Smooth muscle cell of the brain vasculature (primary cell): ENCODE results near the gene KRTAP4-8.
"Not testable (repeated sequence)": the region's sequence is repeated elsewhere in the genome, so short reads cannot be mapped to it uniquely, and the experiment has no call there.

Source experiments
- DNase-seq: peaks from one replicate; pipeline ENCODE4 v3.0.0-alpha.2; 2012; ENCODE audit warnings: low read depth, low spot score

KRTAP4-8 gene

DNA sequence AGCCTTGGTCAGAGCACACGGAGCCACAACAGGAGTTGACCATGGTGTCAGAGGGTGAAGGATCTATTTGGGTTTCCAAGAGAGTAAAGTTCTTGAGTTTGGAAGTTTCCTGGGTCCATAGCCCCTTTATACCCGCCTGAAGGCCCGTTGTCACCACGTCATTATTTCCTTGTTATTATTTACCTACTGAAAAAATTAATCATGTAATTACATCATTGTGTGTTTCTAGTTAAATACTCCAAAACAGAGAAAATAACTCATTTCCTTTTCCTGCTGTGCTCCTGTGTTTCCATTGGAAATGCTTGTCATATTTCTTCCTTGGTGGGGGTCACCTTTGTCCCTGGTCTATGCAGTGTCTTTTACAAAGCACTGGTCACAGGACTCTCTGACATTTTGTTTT is at the start of gene KRTAP4-8:
Gene KRTAP4-8 (minus strand): TSS at position 101 of the 400 bp plus-strand sequence. CDS start 58 bp downstream, at position 43.
- no peak for DNase-seq

DNA sequence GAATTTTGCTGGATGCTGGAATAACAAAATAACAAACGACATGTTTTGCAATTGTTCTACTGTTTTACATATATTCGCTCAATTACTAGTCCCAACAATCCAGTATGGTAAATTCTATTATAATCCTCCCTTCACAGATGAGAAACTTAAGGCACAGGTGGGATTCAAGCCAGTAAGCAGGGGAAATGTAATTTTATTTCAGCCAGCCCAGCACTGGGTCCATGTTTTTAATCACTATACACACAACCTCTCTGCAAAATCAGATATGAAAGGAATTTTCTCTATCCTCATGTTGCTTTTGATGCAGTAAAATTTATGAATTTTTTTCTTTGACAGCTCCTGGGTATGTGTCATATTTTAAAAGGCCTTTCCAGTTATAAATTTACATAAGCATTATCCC is 47.3 kb upstream of the KRTAP4-8 start:
- DNase-seq = no peak

DNA sequence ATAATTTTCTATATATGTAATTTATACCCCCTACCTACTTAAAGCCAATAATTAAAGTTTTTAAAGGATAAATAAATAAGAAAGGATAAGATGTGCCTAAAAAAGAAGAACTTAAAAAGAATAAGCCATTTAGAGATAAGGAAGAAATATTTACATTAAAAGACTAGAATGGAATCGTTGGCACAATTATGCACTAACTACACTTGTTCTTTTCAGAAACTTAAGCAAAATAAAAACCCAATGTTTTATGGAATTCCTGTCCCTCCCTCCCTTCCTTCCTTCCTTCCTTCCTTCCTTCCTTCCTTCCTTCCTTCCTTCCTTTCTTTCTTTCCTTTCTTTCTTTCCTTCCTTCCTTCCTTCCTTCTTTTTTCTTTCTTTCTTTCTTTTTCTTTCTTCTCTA is 46.9 kb upstream of the KRTAP4-8 start:
- DNase-seq = no peak

DNA sequence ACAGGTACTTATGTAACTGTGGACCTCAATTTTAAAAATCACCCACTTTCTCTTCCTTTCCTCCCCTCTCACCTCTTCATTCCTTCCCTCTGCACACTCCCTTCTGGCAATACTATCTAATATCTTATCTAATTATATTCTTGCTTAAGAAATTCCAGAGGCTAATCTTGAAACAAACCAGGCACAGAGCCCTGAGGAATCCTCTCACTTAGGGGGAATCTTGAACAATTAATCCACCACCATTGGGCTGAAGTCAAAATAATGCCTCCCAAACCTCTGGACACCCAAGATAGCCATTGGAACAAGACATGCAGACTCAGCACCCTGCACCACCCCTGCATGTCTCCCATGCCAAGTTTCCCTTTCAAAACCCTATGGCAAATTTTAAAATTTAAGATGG is 43.4 kb upstream of the KRTAP4-8 start:
- DNase-seq = no peak

DNA sequence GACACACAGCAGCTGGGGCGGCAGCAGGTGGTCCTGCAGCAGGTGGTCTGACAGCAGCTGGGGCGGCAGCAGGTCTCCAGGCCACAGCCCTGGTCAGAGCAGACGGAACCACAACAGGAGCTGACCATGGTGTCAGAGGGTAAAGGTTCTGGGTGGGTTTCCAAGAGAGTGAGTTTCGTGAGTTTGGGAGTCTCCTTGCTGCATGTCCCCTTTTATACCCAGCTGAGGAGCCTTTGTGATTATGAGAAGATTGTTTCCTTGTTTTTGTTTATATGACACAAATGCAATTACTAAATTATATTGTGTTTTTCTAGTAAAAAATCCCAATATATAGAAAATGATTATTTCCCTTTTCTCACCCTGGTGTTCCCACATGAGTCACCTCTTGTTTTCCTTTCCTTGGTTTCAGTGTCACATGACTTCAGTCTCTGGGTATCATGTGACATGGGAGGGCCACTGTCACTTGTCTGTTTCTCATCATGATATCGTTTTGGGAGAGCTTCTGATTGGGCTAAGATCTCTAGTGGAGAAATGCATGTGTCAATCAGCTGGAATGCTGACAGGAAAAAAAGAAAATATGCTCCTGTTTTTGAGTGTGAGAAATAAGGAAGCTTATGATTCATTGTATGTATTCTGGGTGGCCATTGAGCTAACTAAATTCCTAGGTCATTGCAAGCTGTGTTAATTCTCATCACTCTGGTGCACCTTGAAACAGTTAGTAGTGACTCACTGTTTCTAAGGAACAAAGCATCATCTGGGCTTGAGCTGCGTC is 42.6 kb upstream of the KRTAP4-8 start, which contains the start of gene KRTAP4-6:
Gene KRTAP4-6 (minus strand): TSS at position 185 of the 772 bp plus-strand sequence. CDS start 57 bp downstream, at position 128.
- DNase-seq = no peak

DNA sequence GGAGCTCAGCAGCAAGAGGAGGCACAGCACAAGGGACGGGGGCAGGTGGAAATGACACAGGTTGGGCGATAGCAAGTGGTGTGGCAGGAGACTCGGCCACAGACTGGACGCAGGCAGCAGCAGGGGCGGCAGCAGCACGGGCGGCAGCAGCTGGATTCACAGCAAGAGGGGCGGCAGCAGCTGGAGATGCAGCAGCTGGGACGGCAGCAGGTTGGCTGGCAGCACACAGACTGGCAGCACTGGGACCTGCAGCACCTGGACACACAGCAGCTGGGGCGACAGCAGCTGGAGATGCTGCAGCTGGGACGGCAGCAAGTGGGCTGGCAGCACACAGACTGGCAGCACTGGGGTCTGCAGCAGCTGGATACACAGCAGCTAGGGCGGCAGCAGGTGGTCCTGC is 41.9 kb upstream of the KRTAP4-8 start:
- DNase-seq = not testable (repeated sequence)

DNA sequence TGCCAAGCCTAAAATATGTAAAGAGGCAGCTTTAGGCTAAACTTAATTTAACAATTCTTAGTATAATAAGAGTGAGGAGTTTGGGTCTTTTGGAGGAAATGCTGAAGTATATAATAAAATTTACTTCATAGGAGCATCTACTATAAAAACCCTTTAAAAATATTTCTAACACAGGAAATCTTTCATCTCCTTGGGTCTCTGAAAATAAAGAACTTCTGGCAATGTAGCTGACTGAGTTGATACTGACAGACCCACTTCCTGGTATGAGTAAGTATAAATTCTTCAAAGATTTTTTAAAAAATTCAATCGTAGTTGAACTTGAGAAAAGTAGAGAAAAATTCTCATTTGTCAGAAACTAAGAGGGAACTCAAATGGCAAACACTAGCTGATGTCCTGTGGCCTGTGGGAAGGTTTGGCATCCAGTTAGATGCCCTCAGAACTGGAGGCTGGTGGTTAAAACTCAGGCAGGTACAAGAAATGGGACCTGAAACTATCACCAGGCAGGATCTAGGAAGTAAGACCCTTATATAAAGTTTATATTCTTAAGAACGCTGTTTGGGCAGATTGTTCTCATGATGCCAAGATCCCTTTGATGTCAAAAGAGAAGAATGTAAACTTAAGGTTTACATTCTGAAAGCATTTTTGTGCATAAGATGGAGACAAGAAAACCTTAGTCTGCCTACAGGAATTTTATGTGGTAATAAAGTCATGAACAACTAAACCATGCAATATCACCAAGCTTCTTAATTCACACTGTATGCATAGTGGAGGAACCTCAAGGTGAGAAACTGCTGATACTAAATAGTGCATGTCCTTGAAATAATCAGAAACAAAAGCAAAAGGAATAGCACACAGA is 36.2 kb upstream of the KRTAP4-8 start:
- no peak for DNase-seq

DNA sequence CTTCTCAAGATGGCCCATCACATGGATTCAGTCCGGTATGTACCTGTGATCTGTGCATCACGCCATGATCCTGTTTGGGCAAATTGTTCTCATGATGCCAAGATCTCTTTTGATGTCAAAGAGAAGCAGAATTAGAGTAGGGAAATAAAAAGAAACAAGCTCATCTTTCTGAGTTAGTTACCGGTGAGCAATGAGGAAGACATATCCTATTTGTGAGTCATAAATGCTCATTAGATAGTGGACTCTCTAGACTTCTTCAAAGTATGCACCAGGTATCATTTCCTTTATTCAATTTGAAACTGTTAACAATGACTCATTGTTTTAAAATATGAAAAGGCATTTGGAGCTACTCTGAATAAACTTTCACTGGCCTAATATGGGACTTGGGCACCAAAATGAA is 34.0 kb upstream of the KRTAP4-8 start:
- no peak for DNase-seq

DNA sequence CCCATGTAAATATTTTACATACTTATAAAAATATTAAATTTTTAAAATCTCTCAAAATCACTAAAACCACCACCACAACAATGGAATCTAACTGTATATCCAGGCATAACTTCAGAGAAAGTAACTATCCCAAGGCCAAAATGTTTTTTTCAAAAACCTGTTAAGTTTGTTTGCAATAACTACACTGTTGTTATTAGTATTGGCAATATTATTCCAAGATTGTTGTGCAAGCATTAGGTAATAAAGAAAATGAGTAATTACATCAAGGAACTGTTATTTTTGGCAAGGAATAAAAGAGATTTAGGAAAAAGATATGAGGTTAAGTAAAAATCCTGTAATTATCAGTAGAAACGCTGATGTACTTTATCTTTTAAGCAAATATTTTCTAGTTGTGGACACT is 29.4 kb upstream of the KRTAP4-8 start:
- no peak for DNase-seq

DNA sequence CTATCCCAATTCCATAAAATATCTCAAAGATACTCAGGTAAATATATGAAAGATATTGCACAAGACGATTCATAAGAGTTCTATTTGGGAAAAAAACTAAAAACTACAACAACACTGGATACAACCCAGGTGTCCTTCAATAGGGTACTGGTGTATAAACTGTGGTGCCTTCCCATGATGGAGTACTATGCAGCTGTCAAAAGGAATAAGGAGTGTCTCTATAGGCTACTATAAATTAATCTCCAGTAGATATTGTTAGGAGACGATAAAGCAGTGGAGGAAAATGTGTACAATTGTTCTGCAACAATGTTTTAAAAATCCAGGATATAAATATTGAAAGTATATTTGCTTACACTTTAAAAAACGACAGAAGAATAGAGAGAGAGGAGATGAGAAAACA is 28.5 kb upstream of the KRTAP4-8 start:
- DNase-seq = no peak

DNA sequence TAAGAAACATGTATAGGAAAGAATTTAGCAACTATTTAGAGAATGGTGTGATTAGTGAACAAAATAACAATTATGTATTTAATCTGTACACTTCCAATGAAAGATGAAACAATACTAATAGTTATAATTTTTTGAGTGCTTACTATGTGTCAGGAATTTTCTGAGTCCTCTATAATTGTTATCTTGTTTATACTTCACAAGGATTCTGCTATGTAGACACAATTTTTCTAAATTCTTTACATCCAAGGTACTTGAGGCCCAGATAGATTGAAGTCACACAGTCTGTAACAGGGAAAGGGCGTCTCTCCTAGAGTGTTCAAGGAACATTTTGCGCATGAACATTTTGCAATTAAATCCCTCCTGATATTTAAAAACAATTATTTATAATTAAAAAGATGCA is 27.1 kb upstream of the KRTAP4-8 start:
- DNase-seq = no peak

DNA sequence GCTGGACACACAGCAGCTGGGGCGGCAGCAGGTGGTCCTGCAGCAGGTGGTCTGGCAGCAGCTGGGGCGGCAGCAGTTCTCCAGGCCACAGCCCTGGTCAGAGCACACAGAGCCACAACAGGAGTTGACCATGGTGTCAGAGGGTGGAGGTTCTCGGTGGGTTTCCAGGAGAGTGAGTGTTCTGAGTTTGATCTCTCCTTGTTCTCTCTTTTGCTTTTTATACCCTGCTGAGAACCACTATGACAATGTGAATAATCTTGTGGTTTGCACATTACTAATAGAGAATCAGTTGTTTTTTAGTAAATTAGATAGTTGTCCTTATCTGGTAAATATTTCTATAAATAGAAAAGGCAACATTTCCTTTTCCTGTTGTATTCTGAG is 26.0 kb upstream of the KRTAP4-8 start, which contains the start of gene KRTAP4-12:
Gene KRTAP4-12 (minus strand): TSS at position 192 of the 381 bp plus-strand sequence. CDS start 60 bp downstream, at position 132.
- DNase-seq = not testable (repeated sequence)

DNA sequence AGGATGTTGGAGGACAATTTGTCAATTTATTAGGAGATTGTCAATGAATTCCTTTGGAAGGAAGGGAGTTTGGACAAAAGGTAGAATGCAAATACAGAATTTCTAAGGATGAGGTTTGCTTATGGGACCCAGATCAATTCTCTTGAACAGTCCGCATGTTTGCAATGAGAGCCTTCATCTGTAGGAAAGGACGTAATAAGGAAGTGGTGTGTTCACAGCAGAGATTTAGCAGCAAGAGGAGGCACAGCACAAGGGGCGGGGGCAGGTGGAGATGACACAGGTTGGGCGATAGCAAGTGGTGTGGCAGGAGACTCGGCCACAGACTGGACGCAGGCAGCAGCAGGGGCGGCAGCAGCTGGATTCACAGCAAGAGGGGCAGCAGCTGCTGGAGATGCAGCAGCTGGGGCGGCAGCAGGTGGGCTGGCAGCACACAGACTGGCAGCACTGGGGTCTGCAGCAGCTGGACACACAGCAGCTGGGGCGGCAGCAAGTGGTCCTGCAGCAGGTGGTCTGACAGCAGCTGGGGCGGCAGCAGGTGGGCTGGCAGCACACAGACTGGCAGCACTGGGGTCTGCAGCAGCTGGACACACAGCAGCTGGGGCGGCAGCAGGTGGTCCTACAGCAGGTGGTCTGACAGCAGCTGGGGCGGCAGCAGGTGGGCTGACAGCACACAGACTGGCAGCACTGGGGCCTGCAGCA is 25.5 kb upstream of the KRTAP4-8 start:
- DNase-seq = not testable (repeated sequence)

DNA sequence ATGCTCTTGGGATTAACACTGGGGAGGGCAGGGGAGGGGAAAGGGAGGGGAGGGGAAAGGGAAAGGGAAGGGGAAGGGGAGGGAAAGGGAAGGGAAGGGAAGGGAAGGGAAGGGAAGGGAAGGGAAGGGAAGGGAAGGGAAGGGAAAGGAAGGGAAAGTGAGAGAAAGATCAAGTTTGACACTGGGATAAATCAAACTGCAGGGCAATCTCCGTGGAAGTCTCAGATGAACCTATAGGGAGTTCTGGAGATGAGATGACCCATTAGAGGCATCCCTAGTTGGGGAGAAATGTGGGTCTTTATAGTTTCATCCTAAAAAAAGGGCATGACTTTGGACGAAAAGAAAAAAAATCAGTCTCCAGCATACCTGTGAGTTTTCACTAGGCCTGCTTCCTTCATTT is 23.8 kb upstream of the KRTAP4-8 start:
- DNase-seq = no peak

DNA sequence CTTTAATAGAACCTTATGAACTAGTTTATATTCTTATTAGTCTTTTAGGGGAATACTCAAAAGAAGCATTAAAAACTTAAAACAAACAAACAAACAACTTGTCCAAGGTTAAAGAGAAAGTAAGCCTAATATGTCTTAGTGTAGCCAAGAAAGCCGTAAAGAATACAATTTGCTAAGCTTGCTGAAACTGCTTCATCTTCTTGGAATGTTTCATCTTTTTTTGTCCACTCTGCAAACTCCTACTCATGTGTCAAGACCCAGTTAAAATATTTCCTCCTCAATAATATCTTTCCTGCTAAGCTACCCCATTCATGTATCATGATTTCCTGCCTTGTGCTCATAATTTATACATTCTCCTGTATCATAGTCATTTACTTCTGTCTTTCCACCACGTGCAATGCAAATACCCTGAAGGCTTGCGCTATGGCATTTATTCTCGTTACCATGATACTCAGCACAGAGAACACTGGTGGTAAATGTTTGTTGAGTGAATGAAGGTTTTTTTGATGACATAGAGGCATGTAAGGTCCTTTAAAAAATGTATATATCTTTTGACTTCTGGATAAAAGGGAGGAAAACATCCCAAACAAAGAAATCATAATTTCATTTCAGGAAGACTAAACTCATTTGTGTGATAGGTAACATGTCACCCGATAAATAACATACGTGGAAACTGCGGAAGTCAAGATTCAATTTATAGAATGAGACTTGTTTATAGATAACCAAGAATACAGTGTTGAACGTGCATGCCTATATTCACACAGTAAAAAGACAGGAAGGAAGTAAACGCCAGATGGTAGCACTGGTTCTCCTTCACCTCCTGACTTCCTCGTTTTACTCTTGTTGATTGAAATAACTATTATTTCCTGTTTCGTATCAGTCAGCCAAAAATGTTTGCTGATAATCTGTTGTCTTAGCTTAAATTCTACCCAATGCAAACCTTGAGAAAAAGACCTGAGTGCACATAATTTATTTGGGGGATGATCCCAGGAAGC is 22.1 kb upstream of the KRTAP4-8 start:
- DNase-seq = not testable (repeated sequence)

DNA sequence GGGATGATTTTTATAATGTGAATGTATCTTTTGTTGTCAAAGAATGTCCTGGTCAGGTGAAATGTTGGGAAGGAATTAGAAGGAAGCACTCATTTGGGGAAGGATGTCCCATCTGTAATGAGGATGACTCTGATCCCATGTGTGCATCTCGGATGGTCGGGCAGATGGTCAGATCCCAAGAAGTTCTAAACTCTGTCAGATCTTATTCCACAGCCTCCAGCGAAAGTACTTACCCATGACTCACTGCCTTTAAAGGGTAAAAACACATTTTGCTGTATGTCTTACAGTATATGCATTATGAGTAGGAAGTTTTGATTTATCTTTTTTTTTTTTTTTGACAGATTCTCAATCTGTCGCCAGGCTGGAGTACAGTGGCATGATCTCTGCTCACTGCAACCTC is 20.8 kb upstream of the KRTAP4-8 start:
- no peak for DNase-seq

DNA sequence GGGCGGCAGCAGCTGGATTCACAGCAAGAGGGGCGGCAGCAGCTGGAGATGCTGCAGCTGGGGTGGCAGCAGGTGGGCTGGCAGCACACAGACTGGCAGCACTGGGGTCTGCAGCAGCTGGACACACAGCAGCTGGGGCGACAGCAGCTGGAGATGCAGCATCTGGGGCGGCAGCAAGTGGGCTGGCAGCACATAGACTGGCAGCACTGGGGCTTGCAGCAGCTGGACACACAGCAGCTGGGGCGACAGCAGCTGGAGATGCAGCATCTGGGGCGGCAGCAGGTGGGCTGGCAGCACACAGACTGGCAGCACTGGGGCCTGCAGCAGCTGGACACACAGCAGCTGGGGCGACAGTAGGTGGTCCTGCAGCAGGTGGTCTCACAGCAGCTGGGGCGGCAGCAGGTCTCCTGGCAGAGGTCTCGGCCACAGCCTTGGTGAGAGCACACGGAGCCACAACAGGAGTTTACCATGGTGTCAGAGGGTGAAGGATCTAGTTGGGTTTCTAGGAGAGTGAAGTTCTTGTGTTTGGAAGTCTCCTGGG is 20.0 kb upstream of the KRTAP4-8 start, which contains the start of gene KRTAP4-11:
Gene KRTAP4-11 (minus strand): TSS at position 528 of the 541 bp plus-strand sequence. CDS start 58 bp downstream, at position 470.
- not testable (repeated sequence) for DNase-seq

DNA sequence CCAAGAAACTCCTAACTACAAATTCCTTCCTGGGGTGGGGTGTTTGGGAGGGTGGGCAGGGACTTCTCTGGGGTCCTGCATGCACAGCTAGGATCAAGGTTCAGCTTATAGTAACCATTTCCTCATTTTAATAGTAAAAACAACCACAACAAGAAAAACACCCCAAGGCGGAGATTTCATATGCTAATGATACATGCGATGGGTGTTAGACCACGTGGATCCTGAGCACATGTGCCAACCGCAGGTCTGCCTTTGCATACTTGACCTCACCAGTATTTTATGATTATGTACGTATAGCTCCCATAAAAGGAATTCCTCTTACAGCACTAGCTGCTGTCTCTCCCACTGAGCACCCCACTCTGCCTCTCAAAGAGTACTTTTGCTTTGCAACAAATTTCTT is 18.4 kb upstream of the KRTAP4-8 start:
- DNase-seq = no peak

DNA sequence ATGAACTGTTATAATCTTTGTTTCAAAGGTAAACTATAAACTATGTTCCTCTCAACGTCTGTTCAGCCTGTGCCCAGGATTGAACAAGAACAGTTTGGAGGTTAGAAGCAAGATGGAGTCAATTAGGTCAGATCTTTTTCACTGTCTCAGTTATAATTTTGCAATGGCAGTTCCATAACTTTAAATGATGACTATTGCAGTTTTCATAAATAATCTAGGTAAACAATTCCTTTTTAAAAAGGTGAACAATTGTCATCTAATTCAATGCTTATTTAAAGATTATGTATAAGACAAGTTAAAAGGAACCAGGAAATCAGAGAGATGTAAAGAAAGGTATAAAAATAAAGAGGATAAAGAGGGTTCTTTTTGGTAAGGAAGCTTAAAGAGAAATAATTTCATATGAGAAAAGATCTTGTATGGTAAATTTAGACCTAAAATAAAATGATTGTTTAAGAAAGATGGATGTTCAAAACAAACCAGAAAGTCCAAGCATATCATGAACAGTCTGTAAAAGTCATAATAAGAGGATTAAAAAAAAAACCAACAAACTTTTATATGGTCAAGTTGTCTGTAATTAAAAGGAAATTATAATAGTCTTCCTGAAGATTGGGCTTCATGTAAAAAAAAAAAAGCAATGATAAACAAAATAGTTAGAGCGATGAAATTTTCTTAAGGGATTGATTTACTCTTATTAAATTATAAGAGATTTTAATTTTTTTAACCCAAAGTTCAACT is 13.4 kb upstream of the KRTAP4-8 start:
- no peak for DNase-seq
